ENCODE measurements around the gene METAP1D.
"Not testable (repeated sequence)": the region's sequence is repeated elsewhere in the genome, so short reads cannot be mapped to it uniquely, and the experiment has no call there.

GRCh38 chr2:172067905-172068304 lies 68.2 kb downstream of the METAP1D start:
- TF ChIP-seq SIN3A (IDR thresholded peaks at IDR 0.05; ENCODE audit: borderline replicate concordance, low read depth, low read length); SMC3 (IDR thresholded peaks at IDR 0.05; ENCODE audit: low read depth, low read length); EZH2phosphoT487 (IDR thresholded peaks at IDR 0.05; ENCODE audit: borderline replicate concordance, low read depth); POLR2AphosphoS5 (IDR thresholded peaks at IDR 0.05; ENCODE audit: low read depth, low read length): not testable (repeated sequence)
- TF ChIP-seq, protein P1, sequence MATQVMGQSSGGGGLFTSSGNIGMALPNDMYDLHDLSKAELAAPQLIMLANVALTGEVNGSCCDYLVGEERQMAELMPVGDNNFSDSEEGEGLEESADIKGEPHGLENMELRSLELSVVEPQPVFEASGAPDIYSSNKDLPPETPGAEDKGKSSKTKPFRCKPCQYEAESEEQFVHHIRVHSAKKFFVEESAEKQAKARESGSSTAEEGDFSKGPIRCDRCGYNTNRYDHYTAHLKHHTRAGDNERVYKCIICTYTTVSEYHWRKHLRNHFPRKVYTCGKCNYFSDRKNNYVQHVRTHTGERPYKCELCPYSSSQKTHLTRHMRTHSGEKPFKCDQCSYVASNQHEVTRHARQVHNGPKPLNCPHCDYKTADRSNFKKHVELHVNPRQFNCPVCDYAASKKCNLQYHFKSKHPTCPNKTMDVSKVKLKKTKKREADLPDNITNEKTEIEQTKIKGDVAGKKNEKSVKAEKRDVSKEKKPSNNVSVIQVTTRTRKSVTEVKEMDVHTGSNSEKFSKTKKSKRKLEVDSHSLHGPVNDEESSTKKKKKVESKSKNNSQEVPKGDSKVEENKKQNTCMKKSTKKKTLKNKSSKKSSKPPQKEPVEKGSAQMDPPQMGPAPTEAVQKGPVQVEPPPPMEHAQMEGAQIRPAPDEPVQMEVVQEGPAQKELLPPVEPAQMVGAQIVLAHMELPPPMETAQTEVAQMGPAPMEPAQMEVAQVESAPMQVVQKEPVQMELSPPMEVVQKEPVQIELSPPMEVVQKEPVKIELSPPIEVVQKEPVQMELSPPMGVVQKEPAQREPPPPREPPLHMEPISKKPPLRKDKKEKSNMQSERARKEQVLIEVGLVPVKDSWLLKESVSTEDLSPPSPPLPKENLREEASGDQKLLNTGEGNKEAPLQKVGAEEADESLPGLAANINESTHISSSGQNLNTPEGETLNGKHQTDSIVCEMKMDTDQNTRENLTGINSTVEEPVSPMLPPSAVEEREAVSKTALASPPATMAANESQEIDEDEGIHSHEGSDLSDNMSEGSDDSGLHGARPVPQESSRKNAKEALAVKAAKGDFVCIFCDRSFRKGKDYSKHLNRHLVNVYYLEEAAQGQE (IDR thresholded peaks at IDR 0.05; ENCODE audit: low read depth, low read length) = not testable (repeated sequence)
- TF ChIP-seq, protein P2, sequence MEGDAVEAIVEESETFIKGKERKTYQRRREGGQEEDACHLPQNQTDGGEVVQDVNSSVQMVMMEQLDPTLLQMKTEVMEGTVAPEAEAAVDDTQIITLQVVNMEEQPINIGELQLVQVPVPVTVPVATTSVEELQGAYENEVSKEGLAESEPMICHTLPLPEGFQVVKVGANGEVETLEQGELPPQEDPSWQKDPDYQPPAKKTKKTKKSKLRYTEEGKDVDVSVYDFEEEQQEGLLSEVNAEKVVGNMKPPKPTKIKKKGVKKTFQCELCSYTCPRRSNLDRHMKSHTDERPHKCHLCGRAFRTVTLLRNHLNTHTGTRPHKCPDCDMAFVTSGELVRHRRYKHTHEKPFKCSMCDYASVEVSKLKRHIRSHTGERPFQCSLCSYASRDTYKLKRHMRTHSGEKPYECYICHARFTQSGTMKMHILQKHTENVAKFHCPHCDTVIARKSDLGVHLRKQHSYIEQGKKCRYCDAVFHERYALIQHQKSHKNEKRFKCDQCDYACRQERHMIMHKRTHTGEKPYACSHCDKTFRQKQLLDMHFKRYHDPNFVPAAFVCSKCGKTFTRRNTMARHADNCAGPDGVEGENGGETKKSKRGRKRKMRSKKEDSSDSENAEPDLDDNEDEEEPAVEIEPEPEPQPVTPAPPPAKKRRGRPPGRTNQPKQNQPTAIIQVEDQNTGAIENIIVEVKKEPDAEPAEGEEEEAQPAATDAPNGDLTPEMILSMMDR (IDR thresholded peaks at IDR 0.05) = not testable (repeated sequence)

Measured in SK-N-SH (cell line).